GM12878 (cell line): ENCODE data around the gene NOD2.

Source experiments
- BHLHE40 ChIP-seq, 2 experiments: fragments of 450-650 bp in 1 of 2; IDR thresholded peaks; 2 replicates each; pipeline ENCODE4 v1.6.1; 2011 to 2017; ENCODE audit warnings: low read depth in 2 of 2, borderline replicate concordance in 1 of 2, improper control_type of control experiment in 1 of 2, low read length in 1 of 2, mild to moderate bottlenecking in 1 of 2
- CHD2 ChIP-seq: IDR thresholded peaks from 2 replicates; pipeline ENCODE4 v1.6.1; 2011; ENCODE audit warnings: low read depth, low read length, improper control_type of control experiment, borderline replicate concordance
- JUNB ChIP-seq: IDR thresholded peaks from 2 replicates; pipeline ENCODE4 v1.6.1; 2016; ENCODE audit warnings: antibody characterized with exemption, mild to moderate bottlenecking
- PAX8 ChIP-seq: fragments of 450-650 bp; IDR thresholded peaks from 2 replicates; pipeline ENCODE4 v1.6.1; 2017; ENCODE audit warnings: mild to moderate bottlenecking, moderate library complexity
- POLR2AphosphoS5 ChIP-seq: IDR thresholded peaks from 2 replicates; pipeline ENCODE4 v1.6.1; 2011; ENCODE audit warnings: mild to moderate bottlenecking, low read length, inconsistent platforms
- SREBF1 ChIP-seq: IDR thresholded peaks from 2 replicates; pipeline ENCODE4 v1.6.1; 2012; ENCODE audit warnings: mild to moderate bottlenecking, low read length
- SREBF2 ChIP-seq: IDR thresholded peaks from 2 replicates; pipeline ENCODE4 v1.6.1; 2012; ENCODE audit warnings: mild to moderate bottlenecking, low read length
- TAF1 ChIP-seq: IDR thresholded peaks from 2 replicates; pipeline ENCODE4 v1.6.1; 2011; ENCODE audit warnings: mild to moderate bottlenecking, low read depth, low read length, borderline replicate concordance
- ZNF274 ChIP-seq: IDR thresholded peaks from one replicate; pipeline ENCODE4 v1.8.0; 2011; ENCODE audit not compliant: insufficient read length, insufficient read depth
- TF ChIP-seq, protein P1 (sequence below), 3 experiments: IDR thresholded peaks in 2 of 3; conservative IDR thresholded peaks in 1 of 3; 2 replicates each; pipeline ENCODE4 v1.5.1; 2011; ENCODE audit warnings: low read depth in 3 of 3, low read length in 3 of 3, mild to moderate bottlenecking in 3 of 3, control low read depth in 2 of 3, moderate library complexity in 2 of 3, inconsistent platforms in 1 of 3, mixed read lengths in 1 of 3; ENCODE audit not compliant: control insufficient read depth in 2 of 3, insufficient read depth in 1 of 3; ENCODE audit errors: extremely low read depth in 1 of 3
- TF ChIP-seq, protein P2 (sequence below): IDR thresholded peaks from 2 replicates; pipeline ENCODE4 v1.6.1; 2012; ENCODE audit warnings: mild to moderate bottlenecking, low read depth, low read length
- TF ChIP-seq, protein P3 (sequence below): fragments of 450-650 bp; IDR thresholded peaks from 2 replicates; pipeline ENCODE4 v1.6.1; 2017; ENCODE audit warnings: low read depth, mild to moderate bottlenecking, moderate library complexity

DNA sequence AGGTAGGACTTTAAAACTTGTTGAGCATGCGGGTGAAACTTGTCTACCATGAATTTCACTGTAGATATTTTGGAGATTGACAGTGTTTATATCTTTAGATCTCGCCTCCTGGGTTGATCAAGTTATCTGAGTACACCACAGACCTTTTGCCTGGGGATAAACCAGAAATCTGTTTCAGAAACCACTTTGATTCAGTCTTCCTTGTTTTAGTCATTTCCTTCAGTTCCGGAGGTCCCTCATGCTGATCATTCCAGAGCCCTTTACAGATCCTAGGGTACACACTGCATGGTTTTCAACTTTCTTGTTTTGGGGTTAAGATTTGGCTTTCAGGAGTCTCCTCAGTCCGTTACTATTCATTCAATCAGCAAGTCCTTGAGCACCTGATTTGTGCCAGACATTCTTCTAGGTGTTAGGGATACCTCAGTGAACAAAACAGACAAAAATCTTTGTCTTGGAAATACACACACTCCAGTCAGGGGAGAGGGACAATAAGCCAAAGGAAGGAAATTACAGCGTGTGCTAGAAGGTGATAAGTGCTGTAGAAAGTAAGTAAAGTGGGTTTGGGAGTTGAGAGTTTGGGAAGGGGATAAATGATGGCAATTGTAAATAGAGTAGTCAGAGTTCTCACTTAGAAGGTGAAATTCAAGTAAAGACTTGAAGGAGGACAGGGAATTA, 12.2 kb downstream of the NOD2 start:
- TF ChIP-seq, protein P1, sequence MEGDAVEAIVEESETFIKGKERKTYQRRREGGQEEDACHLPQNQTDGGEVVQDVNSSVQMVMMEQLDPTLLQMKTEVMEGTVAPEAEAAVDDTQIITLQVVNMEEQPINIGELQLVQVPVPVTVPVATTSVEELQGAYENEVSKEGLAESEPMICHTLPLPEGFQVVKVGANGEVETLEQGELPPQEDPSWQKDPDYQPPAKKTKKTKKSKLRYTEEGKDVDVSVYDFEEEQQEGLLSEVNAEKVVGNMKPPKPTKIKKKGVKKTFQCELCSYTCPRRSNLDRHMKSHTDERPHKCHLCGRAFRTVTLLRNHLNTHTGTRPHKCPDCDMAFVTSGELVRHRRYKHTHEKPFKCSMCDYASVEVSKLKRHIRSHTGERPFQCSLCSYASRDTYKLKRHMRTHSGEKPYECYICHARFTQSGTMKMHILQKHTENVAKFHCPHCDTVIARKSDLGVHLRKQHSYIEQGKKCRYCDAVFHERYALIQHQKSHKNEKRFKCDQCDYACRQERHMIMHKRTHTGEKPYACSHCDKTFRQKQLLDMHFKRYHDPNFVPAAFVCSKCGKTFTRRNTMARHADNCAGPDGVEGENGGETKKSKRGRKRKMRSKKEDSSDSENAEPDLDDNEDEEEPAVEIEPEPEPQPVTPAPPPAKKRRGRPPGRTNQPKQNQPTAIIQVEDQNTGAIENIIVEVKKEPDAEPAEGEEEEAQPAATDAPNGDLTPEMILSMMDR (IDR thresholded peaks at IDR 0.05 in 2 of 3, conservative IDR thresholded peaks at IDR 0.05 in 1 of 3; ENCODE audit: control insufficient read depth in 2 of 3, extremely low read depth in 1 of 3, insufficient read depth in 1 of 3, low read depth in 3 of 3, low read length in 3 of 3), result no peak
- TF ChIP-seq POLR2AphosphoS5 (no peak), BHLHE40 (IDR thresholded peaks at IDR 0.05; ENCODE audit: borderline replicate concordance in 1 of 2, low read depth in 2 of 2, low read length in 1 of 2) (no peak), JUNB (no peak), ZNF274 (no peak), CHD2 (no peak), TAF1 (no peak), SREBF1 (no peak), PAX8 (no peak), SREBF2 (no peak)
- TF ChIP-seq, protein P2, sequence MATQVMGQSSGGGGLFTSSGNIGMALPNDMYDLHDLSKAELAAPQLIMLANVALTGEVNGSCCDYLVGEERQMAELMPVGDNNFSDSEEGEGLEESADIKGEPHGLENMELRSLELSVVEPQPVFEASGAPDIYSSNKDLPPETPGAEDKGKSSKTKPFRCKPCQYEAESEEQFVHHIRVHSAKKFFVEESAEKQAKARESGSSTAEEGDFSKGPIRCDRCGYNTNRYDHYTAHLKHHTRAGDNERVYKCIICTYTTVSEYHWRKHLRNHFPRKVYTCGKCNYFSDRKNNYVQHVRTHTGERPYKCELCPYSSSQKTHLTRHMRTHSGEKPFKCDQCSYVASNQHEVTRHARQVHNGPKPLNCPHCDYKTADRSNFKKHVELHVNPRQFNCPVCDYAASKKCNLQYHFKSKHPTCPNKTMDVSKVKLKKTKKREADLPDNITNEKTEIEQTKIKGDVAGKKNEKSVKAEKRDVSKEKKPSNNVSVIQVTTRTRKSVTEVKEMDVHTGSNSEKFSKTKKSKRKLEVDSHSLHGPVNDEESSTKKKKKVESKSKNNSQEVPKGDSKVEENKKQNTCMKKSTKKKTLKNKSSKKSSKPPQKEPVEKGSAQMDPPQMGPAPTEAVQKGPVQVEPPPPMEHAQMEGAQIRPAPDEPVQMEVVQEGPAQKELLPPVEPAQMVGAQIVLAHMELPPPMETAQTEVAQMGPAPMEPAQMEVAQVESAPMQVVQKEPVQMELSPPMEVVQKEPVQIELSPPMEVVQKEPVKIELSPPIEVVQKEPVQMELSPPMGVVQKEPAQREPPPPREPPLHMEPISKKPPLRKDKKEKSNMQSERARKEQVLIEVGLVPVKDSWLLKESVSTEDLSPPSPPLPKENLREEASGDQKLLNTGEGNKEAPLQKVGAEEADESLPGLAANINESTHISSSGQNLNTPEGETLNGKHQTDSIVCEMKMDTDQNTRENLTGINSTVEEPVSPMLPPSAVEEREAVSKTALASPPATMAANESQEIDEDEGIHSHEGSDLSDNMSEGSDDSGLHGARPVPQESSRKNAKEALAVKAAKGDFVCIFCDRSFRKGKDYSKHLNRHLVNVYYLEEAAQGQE, result no peak
- TF ChIP-seq, protein P3, sequence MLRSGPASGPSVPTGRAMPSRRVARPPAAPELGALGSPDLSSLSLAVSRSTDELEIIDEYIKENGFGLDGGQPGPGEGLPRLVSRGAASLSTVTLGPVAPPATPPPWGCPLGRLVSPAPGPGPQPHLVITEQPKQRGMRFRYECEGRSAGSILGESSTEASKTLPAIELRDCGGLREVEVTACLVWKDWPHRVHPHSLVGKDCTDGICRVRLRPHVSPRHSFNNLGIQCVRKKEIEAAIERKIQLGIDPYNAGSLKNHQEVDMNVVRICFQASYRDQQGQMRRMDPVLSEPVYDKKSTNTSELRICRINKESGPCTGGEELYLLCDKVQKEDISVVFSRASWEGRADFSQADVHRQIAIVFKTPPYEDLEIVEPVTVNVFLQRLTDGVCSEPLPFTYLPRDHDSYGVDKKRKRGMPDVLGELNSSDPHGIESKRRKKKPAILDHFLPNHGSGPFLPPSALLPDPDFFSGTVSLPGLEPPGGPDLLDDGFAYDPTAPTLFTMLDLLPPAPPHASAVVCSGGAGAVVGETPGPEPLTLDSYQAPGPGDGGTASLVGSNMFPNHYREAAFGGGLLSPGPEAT, result no peak
